ENCODE results near the gene BRINP2.

DNA sequence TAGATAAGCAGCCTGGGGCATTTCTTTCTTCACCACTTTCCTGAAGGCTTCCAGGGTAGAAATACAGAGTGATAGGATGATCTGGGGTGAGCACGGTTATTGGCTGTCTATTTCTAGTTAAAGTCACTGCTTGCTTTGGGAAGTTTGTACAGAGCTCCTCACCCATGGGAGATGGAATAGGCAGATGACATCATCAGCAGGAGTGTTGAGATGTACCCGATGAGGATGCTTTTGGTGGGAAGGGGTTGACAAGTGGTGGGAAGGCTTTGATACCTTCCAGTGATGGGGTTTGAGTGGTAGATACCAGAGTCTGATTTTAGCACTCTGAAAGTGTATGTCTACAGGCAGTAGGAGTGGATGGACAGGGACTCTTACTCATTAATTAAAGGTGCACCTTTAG lies 112.6 kb downstream of the BRINP2 start:
- TF ChIP-seq, protein P1, sequence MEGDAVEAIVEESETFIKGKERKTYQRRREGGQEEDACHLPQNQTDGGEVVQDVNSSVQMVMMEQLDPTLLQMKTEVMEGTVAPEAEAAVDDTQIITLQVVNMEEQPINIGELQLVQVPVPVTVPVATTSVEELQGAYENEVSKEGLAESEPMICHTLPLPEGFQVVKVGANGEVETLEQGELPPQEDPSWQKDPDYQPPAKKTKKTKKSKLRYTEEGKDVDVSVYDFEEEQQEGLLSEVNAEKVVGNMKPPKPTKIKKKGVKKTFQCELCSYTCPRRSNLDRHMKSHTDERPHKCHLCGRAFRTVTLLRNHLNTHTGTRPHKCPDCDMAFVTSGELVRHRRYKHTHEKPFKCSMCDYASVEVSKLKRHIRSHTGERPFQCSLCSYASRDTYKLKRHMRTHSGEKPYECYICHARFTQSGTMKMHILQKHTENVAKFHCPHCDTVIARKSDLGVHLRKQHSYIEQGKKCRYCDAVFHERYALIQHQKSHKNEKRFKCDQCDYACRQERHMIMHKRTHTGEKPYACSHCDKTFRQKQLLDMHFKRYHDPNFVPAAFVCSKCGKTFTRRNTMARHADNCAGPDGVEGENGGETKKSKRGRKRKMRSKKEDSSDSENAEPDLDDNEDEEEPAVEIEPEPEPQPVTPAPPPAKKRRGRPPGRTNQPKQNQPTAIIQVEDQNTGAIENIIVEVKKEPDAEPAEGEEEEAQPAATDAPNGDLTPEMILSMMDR (IDR thresholded peaks at IDR 0.05; ENCODE audit: low read depth, low read length, missing input control): no peak
- TF ChIP-seq YY1 (IDR thresholded peaks at IDR 0.05) (no peak), EGR1 (IDR thresholded peaks at IDR 0.05; ENCODE audit: low read depth in 2 of 2) (no peak), RAD21 (IDR thresholded peaks at IDR 0.05) (no peak), TAF1 (conservative IDR thresholded peaks at IDR 0.05) (no peak), HNF4G (IDR thresholded peaks at IDR 0.05) (no peak), HNF4A (conservative IDR thresholded peaks at IDR 0.05) (no peak), SP1 (IDR thresholded peaks at IDR 0.05) (no peak)
- TF ChIP-seq, protein P2, sequence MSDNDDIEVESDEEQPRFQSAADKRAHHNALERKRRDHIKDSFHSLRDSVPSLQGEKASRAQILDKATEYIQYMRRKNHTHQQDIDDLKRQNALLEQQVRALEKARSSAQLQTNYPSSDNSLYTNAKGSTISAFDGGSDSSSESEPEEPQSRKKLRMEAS (IDR thresholded peaks at IDR 0.05): no peak
- TF ChIP-seq, protein P3, sequence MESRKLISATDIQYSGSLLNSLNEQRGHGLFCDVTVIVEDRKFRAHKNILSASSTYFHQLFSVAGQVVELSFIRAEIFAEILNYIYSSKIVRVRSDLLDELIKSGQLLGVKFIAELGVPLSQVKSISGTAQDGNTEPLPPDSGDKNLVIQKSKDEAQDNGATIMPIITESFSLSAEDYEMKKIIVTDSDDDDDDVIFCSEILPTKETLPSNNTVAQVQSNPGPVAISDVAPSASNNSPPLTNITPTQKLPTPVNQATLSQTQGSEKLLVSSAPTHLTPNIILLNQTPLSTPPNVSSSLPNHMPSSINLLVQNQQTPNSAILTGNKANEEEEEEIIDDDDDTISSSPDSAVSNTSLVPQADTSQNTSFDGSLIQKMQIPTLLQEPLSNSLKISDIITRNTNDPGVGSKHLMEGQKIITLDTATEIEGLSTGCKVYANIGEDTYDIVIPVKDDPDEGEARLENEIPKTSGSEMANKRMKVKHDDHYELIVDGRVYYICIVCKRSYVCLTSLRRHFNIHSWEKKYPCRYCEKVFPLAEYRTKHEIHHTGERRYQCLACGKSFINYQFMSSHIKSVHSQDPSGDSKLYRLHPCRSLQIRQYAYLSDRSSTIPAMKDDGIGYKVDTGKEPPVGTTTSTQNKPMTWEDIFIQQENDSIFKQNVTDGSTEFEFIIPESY (IDR thresholded peaks at IDR 0.05): no peak
